B cell (primary cell): Measurements from ENCODE around the gene NT5M.

Source experiments
- CTCF ChIP-seq: fragments of 200-600 bp; IDR thresholded peaks from one replicate; pipeline ENCODE4 v1.8.0; 2022; ENCODE audit warnings: antibody characterized with exemption, mild to moderate bottlenecking
- EZH2 ChIP-seq: IDR thresholded peaks from 2 replicates; pipeline ENCODE4 v1.6.1; 2012; ENCODE audit warnings: borderline replicate concordance, low read depth, mild to moderate bottlenecking, moderate library complexity, low read length; ENCODE audit not compliant: insufficient read depth, poor library complexity, severe bottlenecking

GRCh38 chr17:17356931-17357270 is 53.7 kb downstream of the NT5M start:
- TF ChIP-seq CTCF (no peak), EZH2 (no peak)
